ENCODE results near the gene ATP5PB. TPM values are rescaled to one million over a fixed set of nuclear protein-coding genes. Genes with fewer than 3 reads are reported as not detected.

ATP5PB gene
- total RNA-seq, 1 experiment from 2014 or later, result 663 TPM

DNA sequence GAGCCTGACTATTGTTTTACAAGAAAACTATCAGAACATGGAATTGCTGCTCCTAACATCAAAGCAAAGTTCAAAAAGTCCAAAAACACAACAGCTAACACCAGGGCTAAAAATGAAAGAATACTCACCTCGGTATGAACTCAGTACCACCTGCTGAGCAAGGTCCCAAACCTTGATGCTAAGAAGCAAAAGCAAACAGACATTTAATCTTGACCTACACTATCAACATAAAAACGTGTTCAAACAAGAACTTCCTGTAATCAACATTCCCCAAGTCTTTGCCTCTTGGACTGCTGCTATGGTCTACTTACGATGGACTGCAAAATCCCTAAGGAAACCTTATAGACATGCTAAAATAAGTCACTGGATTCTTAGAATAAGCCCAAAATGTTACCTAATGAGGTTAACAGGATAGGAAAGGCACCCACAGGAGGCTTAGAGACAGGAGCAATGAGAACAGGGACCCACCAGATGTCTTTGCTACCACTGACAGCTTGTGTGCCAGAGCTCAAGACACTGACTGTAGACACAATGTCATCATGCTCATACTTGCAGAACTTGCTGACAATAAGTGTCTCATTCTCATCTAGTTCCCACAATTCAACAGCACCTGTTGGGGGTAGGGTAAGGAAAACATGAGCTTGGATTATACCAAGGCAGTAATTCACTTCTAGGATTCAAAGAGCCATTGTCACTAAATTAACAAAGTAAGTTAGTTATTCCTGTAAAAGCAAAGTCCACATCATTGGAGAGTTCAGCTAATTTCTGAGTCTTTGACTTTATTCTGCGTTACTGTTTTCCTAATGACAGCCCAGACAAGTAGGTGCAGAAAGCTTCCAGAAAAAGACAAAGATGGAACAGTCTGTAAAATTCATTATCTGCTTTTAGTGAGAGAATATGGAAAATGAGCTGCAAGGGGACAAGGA, 2.0 kb upstream of the ATP5PB start:
- no peak for DNase-seq (ENCODE audit: low read depth)

DNA sequence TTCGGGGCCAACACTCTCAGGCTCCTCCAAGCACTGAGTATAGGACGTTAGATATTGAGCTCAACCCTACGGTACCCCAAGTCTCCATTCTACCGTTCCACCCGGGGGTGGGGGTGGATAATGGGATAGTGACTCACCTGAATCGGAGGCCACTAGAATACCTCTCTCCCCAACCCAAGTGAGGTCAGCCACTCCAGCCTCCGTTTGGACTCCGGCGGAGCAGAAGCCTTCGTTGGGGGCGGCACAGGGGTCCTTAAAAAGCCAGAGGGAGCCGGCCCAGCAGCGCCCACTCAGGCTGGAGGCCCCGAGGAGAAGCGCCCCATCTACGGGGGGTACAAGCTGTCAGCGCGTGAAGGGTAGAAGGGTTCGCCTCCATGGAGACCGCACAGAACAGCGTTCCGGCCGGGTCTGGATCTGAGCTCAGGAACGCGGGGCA, 764 bp upstream of the ATP5PB start:
- peak; percentile 13 for DNase-seq (ENCODE audit: low read depth)

DNA sequence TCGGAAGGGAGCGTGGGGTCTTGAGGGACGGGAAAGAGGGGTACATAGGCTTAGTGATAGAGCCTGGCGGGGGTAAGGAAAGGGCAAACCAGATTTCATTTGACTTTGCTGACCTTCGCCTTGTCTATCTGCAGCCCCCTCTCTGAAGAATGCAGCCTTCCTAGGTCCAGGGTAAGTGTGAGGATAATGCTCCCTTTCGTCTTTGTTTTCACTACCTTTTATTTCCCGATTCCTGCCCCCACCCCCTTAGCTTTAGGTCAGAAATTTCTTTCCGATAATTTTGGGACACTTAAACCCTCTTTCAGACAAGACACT, 396 bp downstream of the ATP5PB start:
- DNase-seq (ENCODE audit: low read depth), result no peak

DNA sequence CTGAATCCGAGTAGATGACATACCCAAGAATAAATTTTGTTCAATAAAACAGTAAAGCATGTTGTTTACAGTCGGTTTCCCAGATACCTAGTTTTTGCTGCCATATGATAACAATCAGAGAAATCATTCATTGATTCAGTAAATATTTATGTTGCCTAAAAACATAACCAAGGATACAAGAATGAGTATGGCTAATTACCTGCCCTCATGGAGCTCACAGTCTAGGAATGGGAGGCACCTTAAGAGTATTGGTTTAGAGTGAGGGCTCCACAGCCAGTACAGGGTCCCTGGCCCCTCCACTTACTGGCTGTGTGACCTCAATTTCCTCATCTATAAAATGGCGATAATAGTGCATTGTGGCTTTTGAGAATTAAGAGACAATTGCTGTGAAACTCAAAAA, 921 bp downstream of the ATP5PB start:
- no peak for DNase-seq (ENCODE audit: low read depth)

DNA sequence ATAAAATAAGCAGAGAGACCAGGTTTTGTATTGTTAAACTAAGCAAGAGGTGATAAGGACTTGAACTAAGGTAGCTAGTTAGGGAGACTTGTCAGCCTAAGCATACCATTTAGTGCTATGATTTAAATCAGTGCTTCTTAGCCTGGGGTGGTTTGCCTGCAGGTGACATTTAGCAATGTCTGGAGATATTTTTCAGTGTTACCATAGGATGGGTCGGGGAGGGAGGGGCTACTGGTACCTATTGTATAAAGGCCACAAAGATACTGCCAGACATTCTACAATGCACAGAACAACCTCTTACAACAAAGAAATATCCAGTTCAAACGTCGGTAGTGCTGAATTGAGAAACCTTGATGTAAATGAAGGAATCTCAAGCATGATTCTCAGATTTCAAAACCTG, 3.3 kb downstream of the ATP5PB start:
- no peak for DNase-seq (ENCODE audit: low read depth)

DNA sequence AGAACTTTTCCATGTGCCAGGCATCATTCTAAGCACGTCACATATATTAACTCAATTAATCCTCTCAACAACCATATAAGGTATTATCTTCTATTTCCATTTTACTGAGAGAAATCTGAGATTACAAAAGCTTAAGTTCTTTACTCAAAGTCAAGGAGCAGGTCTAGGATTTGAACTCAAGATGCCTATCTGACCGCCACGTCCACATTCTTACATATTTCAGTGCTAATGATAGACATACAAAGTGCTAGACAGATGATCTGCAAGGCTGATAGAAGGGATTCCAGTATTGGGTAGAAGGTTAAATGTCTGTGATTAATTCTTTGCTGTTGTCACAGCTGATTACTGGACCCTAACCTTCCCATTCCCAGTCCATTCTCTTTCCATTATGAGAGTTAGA, 4.4 kb downstream of the ATP5PB start:
- no peak for DNase-seq (ENCODE audit: low read depth)

DNA sequence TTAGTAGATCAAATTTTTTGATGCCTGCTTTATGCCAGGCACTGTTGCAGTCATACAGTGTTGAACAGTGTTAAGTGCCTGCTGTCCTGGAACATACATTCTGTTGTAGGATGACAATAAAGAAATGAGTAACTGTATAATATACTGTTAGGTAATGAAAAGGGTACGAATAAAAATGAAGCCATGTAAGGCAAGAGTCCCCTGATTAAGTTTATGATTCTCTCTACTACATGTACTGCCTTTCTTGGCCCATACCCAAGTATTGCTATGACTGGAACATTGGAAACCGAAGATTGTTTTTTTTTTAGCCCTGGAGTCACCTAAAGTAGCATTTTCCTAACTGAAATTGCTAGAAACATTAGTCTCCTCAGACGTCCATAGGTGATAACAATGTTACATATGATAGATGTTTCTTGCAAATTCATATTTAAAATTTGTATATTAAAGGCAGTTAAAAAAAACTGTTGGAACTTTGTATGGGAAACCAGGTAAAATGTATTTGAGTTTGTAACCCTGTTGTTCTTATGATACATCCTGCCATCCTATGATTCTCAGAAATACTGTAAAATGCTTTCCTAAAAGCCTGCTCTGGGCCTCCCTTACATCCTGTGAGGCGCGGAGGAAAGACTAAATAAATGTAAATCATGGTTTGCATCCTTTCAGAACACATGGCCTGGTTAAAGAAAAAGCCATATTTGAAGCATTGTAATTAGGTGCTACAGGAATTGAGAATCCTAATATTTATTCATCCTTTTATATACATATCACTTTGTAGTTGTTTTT, 5.8 kb downstream of the ATP5PB start:
- DNase-seq (ENCODE audit: low read depth), result no peak

DNA sequence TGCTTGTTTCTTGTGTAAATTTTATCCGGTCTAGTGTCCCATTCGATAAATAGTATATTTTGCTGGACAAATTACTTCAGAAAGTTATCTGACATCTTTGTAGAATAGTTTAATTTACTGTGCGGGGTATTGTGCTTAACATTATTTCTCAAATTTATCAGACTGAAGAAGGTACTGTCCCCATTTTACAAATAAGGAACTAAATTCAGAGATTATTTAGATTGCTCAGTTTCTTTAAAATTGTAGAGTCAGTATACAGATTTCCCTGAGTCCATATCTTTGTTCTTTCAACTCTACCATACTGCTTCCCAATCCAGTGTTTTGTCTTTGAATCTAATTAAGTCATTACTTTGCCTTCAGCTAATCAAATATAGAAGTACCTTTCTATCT, 6.4 kb downstream of the ATP5PB start:
- DNase-seq (ENCODE audit: low read depth), result no peak

DNA sequence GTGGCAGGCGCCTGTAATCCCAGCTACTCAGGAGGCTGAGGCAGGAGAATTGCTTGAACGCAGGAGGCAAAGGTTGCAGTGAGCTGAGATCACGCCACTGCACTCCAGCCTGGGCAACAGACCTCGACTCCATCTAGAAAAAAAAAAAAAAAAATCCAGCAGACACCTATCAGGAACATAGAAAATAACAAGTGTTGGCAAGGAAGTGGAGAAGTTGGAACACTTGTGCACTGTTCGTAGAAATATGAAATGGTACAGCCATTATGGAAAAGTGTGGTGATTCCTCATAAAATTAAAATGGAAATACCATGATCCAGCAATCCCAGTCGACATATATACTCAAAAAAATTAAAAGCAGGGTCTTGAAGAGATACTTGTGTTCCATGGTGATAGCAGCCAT, 12.5 kb downstream of the ATP5PB start:
- DNase-seq (ENCODE audit: low read depth), result no peak

DNA sequence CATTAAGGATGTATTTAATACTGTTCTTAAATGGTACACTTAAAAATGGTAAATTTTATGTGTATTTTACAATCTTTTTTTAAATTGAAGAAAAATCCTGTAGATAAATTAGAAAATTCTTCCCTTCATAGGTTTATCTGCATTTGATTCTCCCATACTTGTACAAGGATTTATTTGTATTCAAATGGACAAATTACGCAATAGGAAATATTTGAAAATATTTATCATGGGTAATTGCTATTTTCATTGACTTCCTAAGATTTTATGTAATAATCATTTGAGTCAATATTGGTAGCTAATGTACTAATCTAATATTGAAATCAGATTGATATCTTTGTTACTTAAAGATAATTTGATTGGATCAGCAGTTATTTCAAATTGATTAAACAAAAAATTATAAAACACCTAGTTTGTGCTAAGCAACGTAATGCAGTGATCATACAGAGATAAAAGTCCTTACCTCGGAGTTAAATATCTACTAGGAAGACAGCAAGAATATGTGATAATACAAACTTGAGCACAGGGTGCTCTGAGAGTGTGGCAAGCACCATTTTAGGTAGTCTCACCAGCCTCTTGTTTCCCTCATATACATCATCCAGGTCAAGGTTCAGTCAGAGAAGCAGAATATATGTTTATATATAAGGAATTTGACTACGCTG, 13.2 kb downstream of the ATP5PB start:
- no peak for DNase-seq (ENCODE audit: low read depth)

DNA sequence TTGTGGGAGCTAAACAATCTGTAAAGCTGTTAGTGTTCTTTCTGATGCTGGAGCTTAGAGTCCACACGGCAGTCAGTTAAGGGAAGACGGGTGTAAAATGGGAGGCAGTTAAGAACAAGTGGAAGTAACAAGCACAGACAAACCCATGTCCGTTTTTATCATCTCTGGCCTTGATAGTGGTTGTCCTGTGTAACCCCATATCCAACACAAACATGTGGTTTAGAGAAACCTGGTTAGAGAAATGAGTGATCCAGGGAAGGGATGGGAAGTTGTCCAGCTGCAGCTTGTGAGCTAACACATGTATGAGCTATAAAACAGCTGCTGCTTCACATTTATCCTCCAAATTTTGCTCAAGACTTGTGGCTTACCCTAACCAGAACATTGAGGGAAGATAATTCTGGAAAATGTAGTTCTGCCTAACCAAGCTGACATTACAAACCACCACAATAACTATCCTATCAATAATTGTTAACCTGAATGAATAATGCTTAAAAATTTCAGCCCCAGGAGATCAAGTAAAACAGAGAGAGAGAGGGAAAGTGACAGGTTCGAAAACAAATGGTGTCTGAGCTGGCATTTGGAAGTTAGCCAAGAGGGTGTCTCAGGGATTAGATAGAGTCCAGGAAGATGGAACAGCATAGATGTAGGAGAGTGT, 13.9 kb downstream of the ATP5PB start:
- peak; percentile 38 for DNase-seq (ENCODE audit: low read depth)

DNA sequence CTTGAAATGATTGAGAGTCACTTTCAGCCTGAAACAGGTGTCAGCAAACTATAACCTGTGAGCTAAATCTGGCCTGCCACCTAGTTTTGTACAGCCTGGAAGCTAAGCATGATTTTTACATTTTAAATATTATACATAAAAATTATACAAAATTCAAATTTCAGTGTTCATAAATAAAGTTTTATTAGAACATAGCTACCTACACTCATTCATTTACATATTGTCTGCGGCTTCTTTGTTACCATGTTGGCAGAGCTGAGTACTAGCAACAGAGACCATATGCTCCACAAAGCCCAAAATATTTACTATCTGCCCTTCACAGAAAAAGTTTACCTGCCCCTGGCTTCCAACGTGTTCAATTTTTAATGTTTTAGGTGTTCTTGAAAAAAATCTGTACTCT, 16.5 kb downstream of the ATP5PB start:
- no peak for DNase-seq (ENCODE audit: low read depth)

DNA sequence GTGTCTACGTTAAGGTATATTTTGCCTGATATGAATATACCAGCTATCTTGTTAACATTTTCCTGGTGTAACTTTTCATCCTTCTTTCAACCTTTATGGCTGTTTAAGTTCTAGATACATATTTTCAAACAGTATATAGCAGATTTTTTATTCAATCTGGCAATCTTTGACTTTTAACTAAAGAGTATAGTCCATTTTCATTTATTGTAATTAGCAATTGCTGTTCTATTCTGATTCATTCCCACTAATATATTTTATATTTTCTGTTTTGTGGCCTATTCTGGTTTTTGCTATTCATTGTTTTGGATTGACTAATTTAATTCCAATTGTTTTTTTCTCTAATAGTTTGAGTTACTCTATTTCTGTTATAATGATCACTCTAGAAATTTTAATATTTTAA, 17.2 kb downstream of the ATP5PB start:
- no peak for DNase-seq (ENCODE audit: low read depth)

DNA sequence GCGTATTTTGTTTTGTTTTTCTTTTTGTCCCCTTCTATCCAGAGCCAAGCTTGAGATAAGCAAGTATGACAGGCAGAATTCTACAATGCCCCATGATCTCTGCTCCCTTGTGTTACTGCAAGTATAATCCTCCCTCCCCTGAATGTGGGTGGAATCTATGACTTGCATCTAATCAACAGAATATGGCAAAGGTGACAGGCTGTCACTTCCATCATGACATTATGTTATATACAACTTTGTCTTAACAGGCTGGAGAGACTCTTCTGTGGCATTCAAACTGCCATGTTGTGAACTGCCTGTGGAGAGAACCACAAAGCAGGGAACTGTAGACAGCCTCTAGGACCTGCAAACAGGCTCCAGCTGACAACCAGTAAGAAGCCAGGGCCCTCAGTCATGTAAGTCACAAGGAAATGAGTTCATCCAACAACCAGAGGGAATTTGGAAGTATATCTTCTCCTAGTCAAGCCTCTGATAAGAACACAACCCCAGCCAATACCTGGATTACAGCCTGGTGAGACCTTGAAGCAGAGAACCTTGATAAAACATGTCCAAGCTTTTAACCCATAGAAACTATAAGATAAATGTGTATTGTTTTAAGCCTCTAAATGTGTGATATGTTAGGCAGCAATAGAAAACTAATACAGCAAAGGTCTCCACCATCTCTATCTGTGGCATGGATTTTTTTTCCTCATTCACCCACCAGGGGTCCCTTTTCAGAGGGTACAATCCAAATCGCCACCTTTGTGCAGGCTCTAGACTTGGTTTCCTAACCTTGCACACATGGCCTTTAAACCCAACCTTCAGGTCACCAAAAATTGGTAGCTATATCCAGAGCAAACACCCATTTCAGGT, 18.8 kb downstream of the ATP5PB start:
- no peak for DNase-seq (ENCODE audit: low read depth)

DNA sequence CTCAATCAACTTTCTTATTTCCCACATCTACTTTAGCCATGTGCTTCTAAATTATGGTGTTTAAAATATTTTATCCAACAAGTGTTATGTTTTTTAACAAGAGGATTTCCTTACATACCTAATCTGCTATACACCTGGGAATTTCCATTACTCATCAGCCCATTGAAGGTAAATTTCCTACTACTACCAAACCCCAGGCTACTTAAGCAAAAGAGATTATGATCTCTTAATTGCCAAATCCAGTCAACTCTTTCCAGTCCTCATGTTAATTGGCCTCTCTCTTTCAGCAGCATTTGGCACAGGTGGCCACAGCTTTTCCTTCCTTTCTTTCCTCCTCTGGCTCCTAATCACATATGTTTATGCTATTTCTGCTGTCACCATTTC, 19.4 kb downstream of the ATP5PB start:
- no peak for DNase-seq (ENCODE audit: low read depth)

DNA sequence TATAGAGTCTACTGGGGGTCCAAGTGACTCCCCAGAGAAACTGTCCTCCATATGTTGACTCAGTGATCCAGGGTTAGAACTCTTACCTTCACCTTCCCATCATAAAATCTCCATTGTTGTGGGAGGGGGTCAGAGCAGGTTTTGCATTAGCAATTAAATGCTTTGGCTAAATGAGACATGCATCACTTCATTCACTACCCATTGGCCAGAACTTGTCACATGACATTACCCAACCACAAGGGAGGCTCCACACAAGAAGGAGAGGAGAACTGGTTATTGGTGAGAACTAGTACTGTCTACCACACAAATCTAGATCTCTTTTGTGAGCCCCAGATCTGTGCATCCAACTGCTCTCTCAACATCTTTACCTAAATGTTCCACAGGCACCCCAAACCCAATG, 20.3 kb downstream of the ATP5PB start:
- DNase-seq (ENCODE audit: low read depth), result no peak

DNA sequence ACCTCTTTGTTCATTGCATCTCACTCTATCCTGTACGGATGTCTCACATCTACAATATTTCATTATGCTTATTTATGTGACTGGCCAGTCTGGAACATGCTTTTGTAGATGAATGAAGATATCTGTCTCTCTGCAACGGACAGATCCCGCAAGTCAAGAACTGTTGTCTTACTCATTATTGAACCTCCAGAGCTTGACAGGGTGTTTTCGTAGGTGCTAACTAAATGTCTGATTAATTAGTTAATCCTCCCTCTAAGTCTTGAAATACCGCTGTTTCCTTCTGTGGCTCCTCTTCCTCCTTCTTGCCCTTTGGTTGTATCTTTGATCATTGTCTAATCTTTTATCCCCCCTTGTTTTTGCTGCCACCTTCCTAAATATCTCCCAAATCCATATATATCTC, 21.3 kb downstream of the ATP5PB start:
- no peak for DNase-seq (ENCODE audit: low read depth)

DNA sequence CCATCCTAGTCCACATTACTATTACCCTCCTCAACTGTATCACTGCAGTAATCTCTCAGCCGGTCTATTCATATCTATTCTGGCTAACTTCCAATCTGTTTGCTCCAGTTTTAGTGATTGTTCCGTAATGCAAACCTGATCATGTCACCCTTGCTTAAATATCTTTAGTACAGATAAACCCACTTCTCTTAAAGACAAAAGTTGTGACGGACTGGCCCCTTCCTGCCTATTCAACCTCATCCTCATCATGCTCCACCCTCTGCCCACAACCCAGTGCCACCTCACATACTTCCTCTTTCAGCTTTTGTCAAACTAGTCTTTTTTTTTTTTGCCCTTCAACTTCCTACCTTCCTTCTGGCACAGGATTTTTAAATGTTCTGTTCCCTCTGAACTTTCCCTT, 21.7 kb downstream of the ATP5PB start:
- no peak for DNase-seq (ENCODE audit: low read depth)

DNA sequence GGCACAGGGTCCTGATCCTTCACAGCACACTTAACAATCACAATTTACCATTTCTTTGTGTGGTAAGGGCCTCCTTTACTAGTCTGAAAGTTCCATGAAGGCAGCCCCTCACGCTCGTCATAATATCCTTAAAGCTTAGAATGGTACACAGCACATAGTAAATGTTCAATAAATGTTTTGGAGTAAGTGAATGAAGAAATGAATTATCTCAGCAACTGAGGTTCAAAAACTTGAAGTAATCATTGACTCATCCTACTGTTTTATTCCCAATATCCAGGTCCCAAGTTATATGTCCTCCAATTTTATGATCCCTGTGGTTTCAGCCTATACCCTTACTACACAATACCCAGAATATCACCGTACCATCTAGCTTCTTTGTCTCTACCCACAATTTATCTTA, 22.3 kb downstream of the ATP5PB start:
- DNase-seq (ENCODE audit: low read depth), result no peak

DNA sequence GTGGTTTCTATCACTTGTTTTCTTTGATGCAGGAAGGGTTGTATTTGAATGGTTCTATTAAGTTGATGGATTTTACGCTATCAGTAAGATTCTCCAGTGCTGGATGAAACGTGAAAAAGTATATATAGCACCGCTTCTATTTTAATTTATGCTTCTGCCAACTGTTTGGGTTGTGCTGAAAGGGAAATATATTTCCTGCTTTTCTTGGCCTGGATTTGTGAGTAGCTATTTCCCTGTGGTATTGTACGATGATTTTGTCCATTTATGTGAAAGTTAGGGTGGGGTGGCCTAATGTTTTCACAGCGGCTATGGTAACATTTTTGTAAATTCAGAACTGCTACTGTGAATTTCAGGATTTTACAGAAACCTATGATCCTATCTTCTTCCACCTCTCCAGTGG, 24.8 kb downstream of the ATP5PB start:
- DNase-seq (ENCODE audit: low read depth), result no peak

DNA sequence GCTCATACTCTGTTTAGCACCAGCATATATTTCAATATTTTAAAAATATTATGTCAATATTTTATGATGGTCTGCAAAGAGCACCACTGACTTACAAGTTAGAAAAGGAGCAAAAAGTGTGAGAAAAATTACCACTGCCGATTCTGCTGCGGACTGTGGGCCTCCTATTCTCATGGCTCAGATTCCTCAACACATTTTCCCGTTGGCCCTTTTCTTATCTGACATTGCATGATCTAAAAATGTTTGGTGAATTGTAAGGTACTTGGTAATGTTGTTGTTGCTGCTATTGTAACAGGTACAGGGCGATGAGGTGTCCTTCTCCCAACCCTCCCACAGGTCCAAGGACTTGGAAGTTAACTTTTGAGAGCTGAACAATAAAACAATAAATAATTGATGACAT, 25.3 kb downstream of the ATP5PB start:
- no peak for DNase-seq (ENCODE audit: low read depth)
